Measurements from ENCODE around the gene DMRT1.

DNA sequence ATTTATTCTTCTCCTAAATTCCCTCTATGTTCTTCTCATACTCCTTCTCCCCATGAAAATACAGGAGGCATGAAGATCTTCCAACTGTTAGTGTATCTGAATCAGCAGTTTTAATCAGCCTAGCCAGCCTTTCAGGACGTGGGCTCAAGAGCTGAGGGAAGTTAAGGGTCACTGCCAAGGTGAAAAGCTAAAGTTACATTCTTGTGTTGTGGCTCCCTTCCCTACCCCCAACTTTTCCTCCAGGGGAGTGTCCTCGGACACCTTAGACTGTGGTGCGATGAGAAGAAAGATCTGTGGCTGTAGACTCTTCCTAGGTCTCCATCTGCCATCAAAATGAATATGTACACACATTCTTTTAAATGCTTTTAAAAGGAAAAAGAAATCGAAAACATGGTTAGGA is 139.1 kb downstream of the DMRT1 start:
- TF ChIP-seq CTCF (IDR thresholded peaks at IDR 0.05; ENCODE audit: low read length) = no peak
- no peak for TF ChIP-seq EZH2 (optimal IDR thresholded peaks at IDR 0.05; ENCODE audit: low read depth, low read length)

Measured in MM.1S (cell line).